Activated T-cell treated with anti-CD3 and anti-CD28 coated beads, Interleukin-2, amount 50 U/mL, for 24 hours (primary cell): Measurements from ENCODE around the gene PRPH2.
A peak's percentile ranks its signal among the peaks of the same experiment; 100 is the strongest.
"Not testable (repeated sequence)": the region's sequence is repeated elsewhere in the genome, so short reads cannot be mapped to it uniquely, and the experiment has no call there.

Experiments used
- DNase-seq: peaks from one replicate; pipeline ENCODE4 v3.0.0-alpha.2; 2020
- H3K27ac Mint-ChIP-seq: 2 replicates; pipeline ENCODE4 v1.8.0; 2020; ENCODE audit warnings: mild to moderate bottlenecking, mixed read lengths
- H3K27me3 Mint-ChIP-seq: 2 replicates; pipeline ENCODE4 v1.8.0; 2020; ENCODE audit warnings: mixed read lengths
- H3K36me3 Mint-ChIP-seq: 2 replicates; pipeline ENCODE4 v1.8.0; 2020; ENCODE audit warnings: low read depth, mixed read lengths
- H3K4me1 Mint-ChIP-seq: 2 replicates; pipeline ENCODE4 v1.8.0; 2020; ENCODE audit warnings: low read depth, mixed read lengths
- H3K4me3 Mint-ChIP-seq: 2 replicates; pipeline ENCODE4 v1.8.0; 2020; ENCODE audit warnings: mild to moderate bottlenecking, moderate library complexity, mixed read lengths
- H3K9me3 Mint-ChIP-seq: 2 replicates; pipeline ENCODE4 v1.8.0; 2020; ENCODE audit warnings: mixed read lengths

The PRPH2 gene

GRCh38 chr6:42696526-42697267 is 25.7 kb downstream of the PRPH2 start:
- Mint-ChIP-seq H3K36me3 (peaks cover 35% of the 10 kb centered on the region), H3K4me1 (peaks cover 30% of the 10 kb centered on the region), H3K4me3 (no peak overlapping the region), H3K9me3 (no peaks in the 10 kb centered on the region), H3K27ac (no peak overlapping the region), H3K27me3 (no peaks in the 10 kb centered on the region)
- no peak for DNase-seq

DNA sequence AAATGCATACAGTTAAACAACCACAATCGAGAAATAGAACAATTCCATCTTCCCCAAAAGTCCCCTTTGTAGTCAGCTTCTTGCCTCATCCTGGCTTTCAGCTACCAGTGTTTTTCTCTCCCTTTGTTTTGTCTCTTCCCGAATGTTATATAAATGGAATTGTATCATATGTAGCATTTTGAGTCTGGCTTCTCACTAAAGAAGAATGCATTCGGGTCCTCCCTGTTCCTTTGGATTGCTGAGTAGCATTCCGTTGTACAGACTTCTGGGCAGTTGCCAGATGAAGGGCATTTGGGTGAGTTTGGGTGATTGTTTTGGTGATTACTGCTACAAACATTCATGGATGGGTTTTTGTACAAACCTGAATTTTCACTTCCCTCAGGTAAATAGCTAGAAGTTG is 27.8 kb downstream of the PRPH2 start:
- Mint-ChIP-seq H3K4me1 (peaks cover 44% of the 10 kb centered on the region), H3K27me3 (no peaks in the 10 kb centered on the region), H3K36me3 (peaks cover 55% of the 10 kb centered on the region), H3K4me3 (no peak overlapping the region), H3K27ac (peak overlapping the region; percentile 87), H3K9me3 (no peaks in the 10 kb centered on the region)
- no peak for DNase-seq

DNA sequence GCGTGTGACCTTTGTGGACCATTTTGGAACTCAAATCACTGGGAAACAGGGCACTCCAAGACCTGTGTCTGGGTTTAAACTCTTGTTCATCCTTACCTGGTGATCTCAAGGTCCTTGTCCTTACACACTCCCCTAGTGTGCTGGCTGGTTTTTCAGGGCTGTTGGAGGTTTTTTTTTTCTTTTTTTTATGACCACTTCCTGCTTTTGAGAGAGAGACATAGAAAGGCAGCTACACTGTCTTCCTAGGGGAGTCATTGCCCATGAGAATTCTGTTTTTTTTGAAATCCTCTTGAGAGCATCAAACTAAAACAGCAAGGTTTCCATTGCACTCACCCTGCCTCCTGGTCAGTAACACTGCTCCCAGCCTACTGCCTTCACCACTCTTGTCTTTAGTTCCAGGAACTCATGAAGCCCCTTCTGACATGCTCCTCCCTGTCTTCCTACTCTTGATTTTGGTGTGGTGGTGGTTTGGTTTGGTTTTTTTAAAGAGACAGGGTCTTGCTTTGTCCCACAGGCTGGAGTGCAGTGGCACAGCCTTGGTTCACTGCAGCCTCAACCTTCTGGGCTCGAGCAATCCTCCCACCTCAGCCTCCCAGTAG is 28.6 kb downstream of the PRPH2 start:
- peak overlapping the region; percentile 87 for H3K27ac Mint-ChIP-seq
- no peak overlapping the region for H3K4me3 Mint-ChIP-seq
- H3K27me3 Mint-ChIP-seq = no peaks in the 10 kb centered on the region
- no peak for DNase-seq
- H3K36me3 Mint-ChIP-seq = peaks cover 63% of the 10 kb centered on the region
- H3K4me1 Mint-ChIP-seq = peaks cover 44% of the 10 kb centered on the region
- no peaks in the 10 kb centered on the region for H3K9me3 Mint-ChIP-seq

DNA sequence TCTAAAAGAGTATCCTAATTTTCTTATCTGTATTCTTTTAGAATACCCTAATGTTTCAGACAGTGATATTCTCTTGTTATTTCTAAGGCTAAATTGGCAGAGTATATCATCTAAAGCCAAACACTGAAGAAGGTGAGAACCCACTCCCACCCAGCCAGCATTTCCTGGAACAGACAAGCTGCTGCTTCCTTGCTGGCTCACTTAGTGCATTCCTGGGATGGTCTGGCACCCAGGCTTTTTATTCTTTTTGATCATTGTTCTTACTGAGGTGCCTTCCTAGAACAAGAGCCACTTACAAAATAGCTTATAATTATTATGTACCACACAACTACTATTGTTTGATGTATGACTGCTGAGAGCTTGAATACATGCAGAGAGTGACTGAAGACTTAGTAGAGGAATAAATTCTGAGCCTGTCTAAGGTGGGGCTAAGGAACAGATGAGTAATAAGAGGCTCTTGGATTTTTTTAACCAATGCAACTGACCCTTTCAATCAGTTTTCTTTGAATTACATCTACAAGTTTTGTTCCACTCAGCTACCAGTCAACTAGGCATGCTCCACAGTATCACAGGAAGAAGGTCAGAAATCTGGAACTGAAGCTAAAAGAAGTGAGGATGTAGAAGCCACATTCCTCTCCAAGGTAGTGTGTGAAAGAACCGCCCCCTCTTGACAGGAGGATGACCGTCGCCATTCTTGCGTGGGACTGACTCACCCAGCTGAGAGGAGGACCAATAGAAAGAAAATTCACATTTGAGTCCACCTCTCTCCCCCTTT is 30.1 kb downstream of the PRPH2 start:
- Mint-ChIP-seq H3K27me3 (no peaks in the 10 kb centered on the region), H3K4me3 (no peak overlapping the region), H3K9me3 (no peaks in the 10 kb centered on the region), H3K36me3 (peaks cover 77% of the 10 kb centered on the region), H3K4me1 (peaks cover 44% of the 10 kb centered on the region), H3K27ac (peak overlapping the region; percentile 87)
- DNase-seq = no peak

DNA sequence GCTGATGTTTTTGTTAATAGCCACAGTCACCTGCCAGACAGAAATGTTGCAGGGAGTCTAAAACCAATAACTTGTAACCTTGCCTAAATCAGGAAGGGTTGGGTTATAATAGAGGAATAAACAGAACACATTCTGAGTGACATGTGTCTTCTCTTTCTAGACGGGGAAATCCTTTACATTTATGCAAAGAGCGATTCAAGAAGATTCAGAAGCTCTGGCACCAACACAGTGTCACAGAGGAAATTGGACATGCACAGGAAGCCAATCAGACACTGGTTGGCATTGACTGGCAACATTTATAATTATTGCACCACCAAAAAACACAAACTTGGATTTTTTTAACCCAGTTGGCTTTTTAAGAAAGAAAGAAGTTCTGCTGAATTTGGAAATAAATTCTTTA is 31.5 kb downstream of the PRPH2 start:
- H3K9me3 Mint-ChIP-seq = no peaks in the 10 kb centered on the region
- peak overlapping the region; percentile 79 for H3K27ac Mint-ChIP-seq
- no peak for DNase-seq
- no peaks in the 10 kb centered on the region for H3K27me3 Mint-ChIP-seq
- peaks cover 88% of the 10 kb centered on the region for H3K36me3 Mint-ChIP-seq
- H3K4me1 Mint-ChIP-seq = peaks cover 44% of the 10 kb centered on the region
- H3K4me3 Mint-ChIP-seq = no peak overlapping the region

- no peaks in the 10 kb centered on the region for H3K27me3 Mint-ChIP-seq
These were observed 32.2 kb downstream of the PRPH2 start for GRCh38 chr6:42690151-42690702.

GRCh38 chr6:42689371-42689770 is 33.0 kb downstream of the PRPH2 start:
- H3K9me3 Mint-ChIP-seq = no peaks in the 10 kb centered on the region
- H3K4me1 Mint-ChIP-seq = peaks cover 39% of the 10 kb centered on the region

More at GRCh38 chr6:42690151-42690702, 32.2 kb downstream of the PRPH2 start:
- DNase-seq = no peak
- Mint-ChIP-seq H3K4me3 (no peak overlapping the region), H3K36me3 (peaks cover 94% of the 10 kb centered on the region), H3K4me1 (peaks cover 44% of the 10 kb centered on the region), H3K27ac (peak overlapping the region; percentile 79), H3K9me3 (no peaks in the 10 kb centered on the region)

GRCh38 chr6:42688281-42688680 is 34.1 kb downstream of the PRPH2 start:
- Mint-ChIP-seq H3K9me3 (no peaks in the 10 kb centered on the region), H3K36me3 (peaks cover 94% of the 10 kb centered on the region), H3K27me3 (no peaks in the 10 kb centered on the region), H3K4me3 (no peak overlapping the region), H3K27ac (peak overlapping the region; percentile 2), H3K4me1 (peaks cover 28% of the 10 kb centered on the region)
- DNase-seq = no peak

More at GRCh38 chr6:42689371-42689770, 33.0 kb downstream of the PRPH2 start:
- no peak for DNase-seq
- Mint-ChIP-seq H3K27ac (peak overlapping the region; percentile 79), H3K27me3 (no peaks in the 10 kb centered on the region), H3K4me3 (no peak overlapping the region), H3K36me3 (peaks cover 94% of the 10 kb centered on the region)

DNA sequence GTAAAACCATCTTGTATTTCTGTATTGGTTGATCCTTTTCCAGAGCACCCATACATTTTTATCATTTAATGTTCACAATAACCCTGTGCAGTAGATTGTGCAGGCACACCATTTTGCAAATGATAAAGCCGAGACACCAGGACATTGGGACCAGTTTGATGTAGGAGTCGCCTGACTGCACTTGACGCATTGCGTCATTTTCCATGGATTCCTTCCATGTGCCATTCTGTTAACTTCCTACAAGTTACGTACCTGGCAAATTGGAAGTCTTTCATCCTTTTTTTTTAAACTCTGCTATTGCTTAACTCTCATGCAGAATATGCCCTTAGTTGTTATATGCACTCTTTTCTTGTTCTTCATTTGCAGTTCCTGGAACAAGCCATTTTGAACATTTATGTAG is 43.0 kb downstream of the PRPH2 start:
- H3K27me3 Mint-ChIP-seq = no peaks in the 10 kb centered on the region
- no peak overlapping the region for H3K27ac Mint-ChIP-seq
- no peak for DNase-seq
- no peaks in the 10 kb centered on the region for H3K4me1 Mint-ChIP-seq
- H3K4me3 Mint-ChIP-seq = no peak overlapping the region
- H3K9me3 Mint-ChIP-seq = no peaks in the 10 kb centered on the region
- H3K36me3 Mint-ChIP-seq = peaks cover 97% of the 10 kb centered on the region

DNA sequence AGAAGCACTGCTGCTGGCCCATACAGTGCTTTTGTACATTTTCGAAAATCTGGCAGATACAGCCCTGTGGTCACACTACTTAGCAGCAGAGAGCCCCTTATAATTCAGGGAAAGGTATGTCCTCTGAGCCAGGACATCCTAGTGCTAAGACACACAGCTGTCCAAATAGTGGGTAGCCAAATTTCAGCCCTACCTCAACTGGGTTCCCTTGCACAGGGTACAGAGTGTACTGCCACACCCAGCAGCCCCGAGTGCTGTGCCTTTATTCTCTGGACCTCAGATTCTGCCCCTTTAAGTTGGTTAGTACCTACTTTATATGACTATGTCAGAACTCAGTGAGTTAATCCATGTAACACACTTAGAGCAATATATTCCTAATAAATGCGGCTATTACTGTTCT is 47.6 kb downstream of the PRPH2 start:
- peaks cover 99% of the 10 kb centered on the region for H3K36me3 Mint-ChIP-seq
- no peak for DNase-seq
- peaks cover 21% of the 10 kb centered on the region for H3K4me1 Mint-ChIP-seq
- H3K27me3 Mint-ChIP-seq = no peaks in the 10 kb centered on the region
- no peak overlapping the region for H3K4me3 Mint-ChIP-seq
- no peaks in the 10 kb centered on the region for H3K9me3 Mint-ChIP-seq
- no peak overlapping the region for H3K27ac Mint-ChIP-seq

- DNase-seq, H3K4me3 Mint-ChIP-seq, H3K27me3 Mint-ChIP-seq, H3K9me3 Mint-ChIP-seq, H3K27ac Mint-ChIP-seq: not testable (repeated sequence)
- H3K36me3 Mint-ChIP-seq = peaks cover 99% of the 10 kb centered on the region
- peaks cover 21% of the 10 kb centered on the region for H3K4me1 Mint-ChIP-seq
These were observed 48.0 kb downstream of the PRPH2 start for GRCh38 chr6:42674368-42674767.

DNA sequence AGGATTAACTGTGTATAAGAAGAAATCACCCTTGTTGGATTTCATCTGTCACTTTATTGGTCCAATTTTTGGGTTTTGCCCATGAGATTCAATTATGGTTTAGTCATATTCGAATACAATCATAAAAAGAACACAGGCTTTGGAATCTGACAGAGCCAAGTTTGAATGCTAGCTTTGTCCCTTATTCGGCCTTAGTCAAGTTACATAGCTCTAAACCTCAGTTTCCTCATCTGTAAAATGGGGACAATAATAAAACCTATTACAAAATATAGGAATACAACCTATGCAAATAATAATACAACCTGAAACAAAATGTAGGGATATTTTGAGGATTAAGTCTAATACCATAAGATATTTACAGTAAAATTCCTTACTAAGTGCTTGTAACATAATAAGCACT is 57.7 kb downstream of the PRPH2 start:
- Mint-ChIP-seq H3K9me3 (no peaks in the 10 kb centered on the region), H3K4me1 (peaks cover 7% of the 10 kb centered on the region), H3K36me3 (peaks cover 93% of the 10 kb centered on the region), H3K4me3 (no peak overlapping the region), H3K27me3 (no peaks in the 10 kb centered on the region), H3K27ac (no peak overlapping the region)
- no peak for DNase-seq

- no peaks in the 10 kb centered on the region for H3K9me3 Mint-ChIP-seq
These were observed 60.8 kb downstream of the PRPH2 start for GRCh38 chr6:42661540-42662153.

GRCh38 chr6:42659806-42660205 is 62.6 kb downstream of the PRPH2 start:
- Mint-ChIP-seq H3K9me3 (no peaks in the 10 kb centered on the region), H3K27me3 (no peaks in the 10 kb centered on the region), H3K36me3 (peaks cover 86% of the 10 kb centered on the region), H3K27ac (peak overlapping the region; percentile 20), H3K4me3 (no peak overlapping the region), H3K4me1 (peaks cover 7% of the 10 kb centered on the region)
- no peak for DNase-seq

More at GRCh38 chr6:42661540-42662153, 60.8 kb downstream of the PRPH2 start:
- Mint-ChIP-seq H3K4me3 (no peak overlapping the region), H3K4me1 (peaks cover 7% of the 10 kb centered on the region), H3K27me3 (no peaks in the 10 kb centered on the region), H3K36me3 (peaks cover 91% of the 10 kb centered on the region), H3K27ac (no peak overlapping the region)
- DNase-seq = peak; percentile 87
